H1 (cell line): ENCODE measurements around the gene ZSCAN25. TPM values are rescaled to one million over a fixed set of nuclear protein-coding genes. Genes with fewer than 3 reads are reported as not detected.

Experiments
- BACH1 ChIP-seq: IDR thresholded peaks from 2 replicates; pipeline ENCODE4 v1.6.1; 2012; ENCODE audit warnings: low read length, improper control_type of control experiment
- EGR1 ChIP-seq: IDR thresholded peaks from 2 replicates; pipeline ENCODE4 v1.6.1; 2011; ENCODE audit warnings: low read depth, low read length, borderline replicate concordance
- NRF1 ChIP-seq: IDR thresholded peaks from 2 replicates; pipeline ENCODE4 v1.6.1; 2011; ENCODE audit warnings: mild to moderate bottlenecking, low read depth, low read length, improper control_type of control experiment
- RFX5 ChIP-seq: IDR thresholded peaks from 2 replicates; pipeline ENCODE4 v1.6.1; 2011; ENCODE audit warnings: low read depth, low read length, improper control_type of control experiment, borderline replicate concordance
- SAP30 ChIP-seq: fragments of 300-600 bp; sonication (generic); IDR thresholded peaks from 2 replicates; pipeline ENCODE4 v1.7.1; 2012; ENCODE audit warnings: low read length, moderate library complexity, mild to moderate bottlenecking, inconsistent platforms; ENCODE audit not compliant: insufficient read depth, insufficient replicate concordance
- SIN3A ChIP-seq, 2 experiments: IDR thresholded peaks in 1 of 2; conservative IDR thresholded peaks in 1 of 2; 2 replicates each; pipeline ENCODE4 v1.6.1; 2011 to 2012; ENCODE audit warnings: low read length in 2 of 2, improper control_type of control experiment in 1 of 2, low read depth in 1 of 2, mild to moderate bottlenecking in 1 of 2
- SRF ChIP-seq: IDR thresholded peaks from 2 replicates; pipeline ENCODE4 v1.6.1; 2011; ENCODE audit warnings: mild to moderate bottlenecking, low read depth, low read length, moderate library complexity
- YY1 ChIP-seq: IDR thresholded peaks from 2 replicates; pipeline ENCODE4 v1.6.1; 2011; ENCODE audit warnings: low read depth, mild to moderate bottlenecking, low read length
- polyA plus RNA-seq, 7 experiments: library from polyadenylated mRNA; depleted of rRNA in 3 of 7; stranded (reverse) in 5 of 7; unstranded in 2 of 7; fragments of >200 nt in 5 of 7; fragments of 200-250 nt in 2 of 7; gene quantifications; 1 replicate in 5 of 7; 2 replicates in 1 of 7; 4 replicates in 1 of 7; pipeline versions ENCODE4 v1.2.1 to v1.2.3, GENCODE V29; 2011 to 2013; ENCODE audit warnings: missing spikeins in 2 of 7, mixed read lengths in 2 of 7
- total RNA-seq: library from RNA; stranded (reverse); fragmentation: NEBNext Ultra II Directional; extraction: Animal tissue kit (Norgen Biotek cat#: 25700); gene quantifications from 2 replicates; pipeline ENCODE4 v1.2.1, GENCODE V29; 2021

ZSCAN25 gene
- total and polyA plus RNA-seq, 2 of the 8 experiments (the other 6 are each of a cell fraction or from before 2014, with no cell fraction given) = 10.1 to 18.6 TPM

DNA sequence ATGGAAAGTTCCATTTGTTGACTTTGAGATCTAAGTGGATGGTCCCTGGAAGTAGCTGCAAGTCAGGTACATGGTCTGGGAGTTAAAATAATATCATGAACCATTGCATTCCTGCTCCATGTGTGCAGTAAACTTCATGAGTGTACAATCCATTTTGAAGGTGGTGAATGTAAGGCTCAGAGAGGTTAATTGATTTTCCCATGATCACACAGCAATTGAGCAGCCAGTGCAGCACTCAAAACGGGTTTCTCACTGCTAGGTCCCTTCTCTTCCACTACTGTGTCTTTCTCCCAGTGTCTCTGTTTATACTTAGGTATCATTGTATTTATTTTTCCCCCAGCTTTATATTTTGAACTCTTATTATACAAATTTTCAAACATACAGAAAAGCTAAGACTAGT is 9.9 kb downstream of the ZSCAN25 start (continued):
- TF ChIP-seq YY1 = no peak
- TF ChIP-seq SAP30 = no peak
- no peak for TF ChIP-seq EGR1
- TF ChIP-seq NRF1 = no peak
- no peak for TF ChIP-seq SIN3A (conservative IDR thresholded peaks at IDR 0.05 in 1 of 2, IDR thresholded peaks at IDR 0.05 in 1 of 2; ENCODE audit: low read depth in 1 of 2, low read length in 2 of 2)
- TF ChIP-seq RFX5 = no peak
- TF ChIP-seq SRF = no peak
- no peak for TF ChIP-seq BACH1
